Liver (tissue), 9 donors: Measurements from ENCODE around the gene ATF4. TPM values are rescaled to one million over a fixed set of nuclear protein-coding genes. Genes with fewer than 3 reads are reported as not detected.
A peak's percentile ranks its signal among the peaks of the same experiment; 100 is the strongest.

Source experiments
- DNase-seq: peaks from one replicate; pipeline ENCODE4 v3.0.0-alpha.2; 2017; ENCODE audit warnings: low spot score
- H3K27ac ChIP-seq, 2 donors: one replicate each; pipeline ENCODE4 v1.7.0; 2013; ENCODE audit warnings: inconsistent platforms in 2 of 2, low read length in 2 of 2, control low read depth in 1 of 2, low read depth in 1 of 2, mild to moderate bottlenecking in 1 of 2
- H3K27me3 ChIP-seq, 4 donors: one replicate each; pipeline versions ENCODE4 v1.6.1 to v1.7.0; 2013; ENCODE audit warnings: low read length in 3 of 4, inconsistent platforms in 1 of 4, mild to moderate bottlenecking in 1 of 4, moderate library complexity in 1 of 4; ENCODE audit not compliant: control insufficient read depth in 4 of 4, insufficient read depth in 4 of 4
- H3K36me3 ChIP-seq, 4 donors: one replicate each; pipeline versions ENCODE4 v1.6.1 to v1.7.0; 2013; ENCODE audit warnings: low read length in 3 of 4, mild to moderate bottlenecking in 3 of 4, low read depth in 1 of 4, moderate library complexity in 1 of 4; ENCODE audit not compliant: control insufficient read depth in 4 of 4, insufficient read depth in 3 of 4
- H3K4me1 ChIP-seq, 4 donors: one replicate each; pipeline versions ENCODE4 v1.6.1 to v1.7.0; 2013; ENCODE audit warnings: low read length in 3 of 4, mild to moderate bottlenecking in 3 of 4, moderate library complexity in 1 of 4; ENCODE audit not compliant: control insufficient read depth in 4 of 4, insufficient read depth in 4 of 4
- H3K4me3 ChIP-seq, 3 donors: one replicate each; pipeline versions ENCODE4 v1.6.1 to v1.7.0; 2013; ENCODE audit warnings: low read length in 3 of 3, control low read depth in 1 of 3, low read depth in 1 of 3, mild to moderate bottlenecking in 1 of 3
- H3K9ac ChIP-seq, 2 donors: one replicate each; pipeline ENCODE4 v1.7.0; 2013; ENCODE audit warnings: low read length in 2 of 2, mild to moderate bottlenecking in 2 of 2, moderate library complexity in 2 of 2, control low read depth in 1 of 2, low read depth in 1 of 2
- H3K9me3 ChIP-seq, 4 donors: one replicate each; pipeline versions ENCODE4 v1.6.1 to v1.7.0; 2013; ENCODE audit warnings: low read length in 3 of 4; ENCODE audit not compliant: control insufficient read depth in 4 of 4
- ATF3 ChIP-seq: IDR thresholded peaks from 2 replicates; pipeline ENCODE4 v1.6.1; 2016; ENCODE audit warnings: antibody characterized with exemption
- EGR1 ChIP-seq, 2 donors: IDR thresholded peaks; 2 replicates each; pipeline ENCODE4 v1.6.1; 2016 to 2018; ENCODE audit warnings: antibody characterized with exemption in 2 of 2, low read depth in 2 of 2
- FOXA1 ChIP-seq: IDR thresholded peaks from 2 replicates; pipeline ENCODE4 v1.6.1; 2016; ENCODE audit warnings: antibody characterized with exemption
- FOXA2 ChIP-seq: IDR thresholded peaks from 2 replicates; pipeline ENCODE4 v1.6.1; 2016; ENCODE audit warnings: antibody characterized with exemption
- GABPA ChIP-seq, 2 donors: IDR thresholded peaks in 1 of 2; conservative IDR thresholded peaks in 1 of 2; 2 replicates each; pipeline ENCODE4 v1.6.1; 2016; ENCODE audit warnings: antibody characterized with exemption in 2 of 2, mild to moderate bottlenecking in 1 of 2, moderate library complexity in 1 of 2
- HNF4A ChIP-seq, 2 donors: conservative IDR thresholded peaks; 2 replicates each; pipeline ENCODE4 v1.6.1; 2016; ENCODE audit warnings: antibody characterized with exemption in 2 of 2, mild to moderate bottlenecking in 2 of 2
- HNF4G ChIP-seq: IDR thresholded peaks from 2 replicates; pipeline ENCODE4 v1.6.1; 2016; ENCODE audit warnings: antibody characterized with exemption
- JUND ChIP-seq, 2 donors: IDR thresholded peaks; 2 replicates each; pipeline ENCODE4 v1.6.1; 2016; ENCODE audit warnings: antibody characterized with exemption in 2 of 2
- MAX ChIP-seq: IDR thresholded peaks from 2 replicates; pipeline ENCODE4 v1.6.1; 2016; ENCODE audit warnings: antibody characterized with exemption
- RAD21 ChIP-seq, 2 donors: IDR thresholded peaks; 2 replicates each; pipeline ENCODE4 v1.6.1; 2016; ENCODE audit warnings: antibody characterized with exemption in 2 of 2, mild to moderate bottlenecking in 2 of 2
- REST ChIP-seq: IDR thresholded peaks from 2 replicates; pipeline ENCODE4 v1.6.1; 2016; ENCODE audit warnings: antibody characterized with exemption, mild to moderate bottlenecking
- RXRA ChIP-seq, 2 donors: IDR thresholded peaks; 2 replicates each; pipeline ENCODE4 v1.6.1; 2017 to 2018; ENCODE audit warnings: antibody characterized with exemption in 2 of 2, mild to moderate bottlenecking in 1 of 2
- SP1 ChIP-seq: IDR thresholded peaks from 2 replicates; pipeline ENCODE4 v1.6.1; 2018; ENCODE audit warnings: antibody characterized with exemption, mild to moderate bottlenecking
- TAF1 ChIP-seq: conservative IDR thresholded peaks from 2 replicates; pipeline ENCODE4 v1.6.1; 2016; ENCODE audit warnings: antibody characterized with exemption, mild to moderate bottlenecking
- YY1 ChIP-seq: IDR thresholded peaks from 2 replicates; pipeline ENCODE4 v1.6.1; 2016; ENCODE audit warnings: antibody characterized with exemption, mild to moderate bottlenecking
- WGBS: extraction: QIAGEN DNeasy Blood & Tissue Kit; methylation state at CpG from one replicate; pipeline ENCODE4 v1.1.7; 2013; 5-methylcytosine and 5-hydroxymethylcytosine counted together
- polyA plus RNA-seq, 2 donors: library from polyadenylated mRNA; stranded (reverse) in 1 of 2; unstranded in 1 of 2; fragments of 200-250 nt in 1 of 2; fragments of >200 nt in 1 of 2; fragmentation: Nextera tagmentation in 1 of 2; extraction: Ambion mirVana in 1 of 2; gene quantifications; one replicate each; pipeline versions ENCODE4 v1.2.1 to v1.2.3, GENCODE V29; 2013 to 2015
- total RNA-seq, 2 donors: library from RNA; depleted of rRNA; stranded (reverse); fragments of >200 nt; gene quantifications; one replicate each; pipeline ENCODE4 v1.2.3, GENCODE V29; 2014
- TF ChIP-seq, protein P1 (sequence below): fragments of 150-350 bp; IDR thresholded peaks from 2 replicates; pipeline ENCODE4 v1.5.1; 2017; ENCODE audit warnings: improper control_type of control experiment, low read depth, low read length; ENCODE audit not compliant: missing input control
- TF ChIP-seq, protein P2 (sequence below): IDR thresholded peaks from 2 replicates; pipeline ENCODE4 v1.6.1; 2016; ENCODE audit warnings: antibody characterized with exemption
- donor health status: healthy.
- donor health status: healthy.
- donor health status: healthy.
- donor health status: healthy.
- donor health status: healthy.

Gene ATF4
- total and polyA plus RNA-seq, 4 donors = 112 to 211 (median 169) TPM

DNA sequence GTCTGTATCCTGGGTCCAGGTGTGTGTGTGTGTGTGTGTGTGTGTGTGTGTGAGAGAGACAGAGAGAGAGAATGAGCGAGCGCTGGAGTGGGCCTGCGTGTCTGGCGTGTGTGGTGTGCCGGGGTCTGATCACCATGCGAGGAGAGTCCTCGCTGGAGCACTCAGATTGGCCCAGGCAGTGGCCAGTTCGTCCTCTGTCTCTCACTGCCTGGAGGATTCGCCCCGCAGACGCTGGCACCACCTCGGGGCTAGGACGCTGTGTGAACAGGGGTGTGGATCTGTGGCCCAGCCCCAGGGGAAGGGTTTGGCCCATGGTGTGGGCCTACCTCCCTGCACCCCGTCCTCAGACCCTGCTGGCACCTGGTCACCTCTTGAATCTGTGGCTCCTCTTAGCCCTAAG, 38.6 kb downstream of the ATF4 start:
- TF ChIP-seq ATF3 (no peak), FOXA1 (no peak), HNF4G (no peak), HNF4A (conservative IDR thresholded peaks at IDR 0.05) (no peak), REST (no peak), TAF1 (no peak), SP1 (no peak), YY1 (no peak), EGR1 (IDR thresholded peaks at IDR 0.05; ENCODE audit: low read depth in 2 of 2) (no peak), GABPA (IDR thresholded peaks at IDR 0.05 in 1 of 2, conservative IDR thresholded peaks at IDR 0.05 in 1 of 2) (no peak), FOXA2 (no peak), RXRA (IDR thresholded peaks at IDR 0.05) (no peak), JUND (IDR thresholded peaks at IDR 0.05) (no peak)
- TF ChIP-seq, protein P1, sequence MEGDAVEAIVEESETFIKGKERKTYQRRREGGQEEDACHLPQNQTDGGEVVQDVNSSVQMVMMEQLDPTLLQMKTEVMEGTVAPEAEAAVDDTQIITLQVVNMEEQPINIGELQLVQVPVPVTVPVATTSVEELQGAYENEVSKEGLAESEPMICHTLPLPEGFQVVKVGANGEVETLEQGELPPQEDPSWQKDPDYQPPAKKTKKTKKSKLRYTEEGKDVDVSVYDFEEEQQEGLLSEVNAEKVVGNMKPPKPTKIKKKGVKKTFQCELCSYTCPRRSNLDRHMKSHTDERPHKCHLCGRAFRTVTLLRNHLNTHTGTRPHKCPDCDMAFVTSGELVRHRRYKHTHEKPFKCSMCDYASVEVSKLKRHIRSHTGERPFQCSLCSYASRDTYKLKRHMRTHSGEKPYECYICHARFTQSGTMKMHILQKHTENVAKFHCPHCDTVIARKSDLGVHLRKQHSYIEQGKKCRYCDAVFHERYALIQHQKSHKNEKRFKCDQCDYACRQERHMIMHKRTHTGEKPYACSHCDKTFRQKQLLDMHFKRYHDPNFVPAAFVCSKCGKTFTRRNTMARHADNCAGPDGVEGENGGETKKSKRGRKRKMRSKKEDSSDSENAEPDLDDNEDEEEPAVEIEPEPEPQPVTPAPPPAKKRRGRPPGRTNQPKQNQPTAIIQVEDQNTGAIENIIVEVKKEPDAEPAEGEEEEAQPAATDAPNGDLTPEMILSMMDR = no peak
- TF ChIP-seq, protein P2, sequence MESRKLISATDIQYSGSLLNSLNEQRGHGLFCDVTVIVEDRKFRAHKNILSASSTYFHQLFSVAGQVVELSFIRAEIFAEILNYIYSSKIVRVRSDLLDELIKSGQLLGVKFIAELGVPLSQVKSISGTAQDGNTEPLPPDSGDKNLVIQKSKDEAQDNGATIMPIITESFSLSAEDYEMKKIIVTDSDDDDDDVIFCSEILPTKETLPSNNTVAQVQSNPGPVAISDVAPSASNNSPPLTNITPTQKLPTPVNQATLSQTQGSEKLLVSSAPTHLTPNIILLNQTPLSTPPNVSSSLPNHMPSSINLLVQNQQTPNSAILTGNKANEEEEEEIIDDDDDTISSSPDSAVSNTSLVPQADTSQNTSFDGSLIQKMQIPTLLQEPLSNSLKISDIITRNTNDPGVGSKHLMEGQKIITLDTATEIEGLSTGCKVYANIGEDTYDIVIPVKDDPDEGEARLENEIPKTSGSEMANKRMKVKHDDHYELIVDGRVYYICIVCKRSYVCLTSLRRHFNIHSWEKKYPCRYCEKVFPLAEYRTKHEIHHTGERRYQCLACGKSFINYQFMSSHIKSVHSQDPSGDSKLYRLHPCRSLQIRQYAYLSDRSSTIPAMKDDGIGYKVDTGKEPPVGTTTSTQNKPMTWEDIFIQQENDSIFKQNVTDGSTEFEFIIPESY = no peak
- H3K4me3 ChIP-seq = no peak overlapping the region
- peaks cover 0 to 15% (median 5%) of the 10 kb centered on the region in 4 donors for H3K27me3 ChIP-seq
- DNase-seq = no peak
- no peaks in the 10 kb centered on the region for H3K9me3 ChIP-seq
- no peaks in the 10 kb centered on the region for H3K36me3 ChIP-seq
- WGBS = 83% methylated on average over 14 of the region's 14 CpGs
- H3K9ac ChIP-seq = no peak overlapping the region
- H3K4me1 ChIP-seq = peaks cover 0 to 6% (median 4%) of the 10 kb centered on the region in 4 donors
- H3K27ac ChIP-seq = no peak overlapping the region

DNA sequence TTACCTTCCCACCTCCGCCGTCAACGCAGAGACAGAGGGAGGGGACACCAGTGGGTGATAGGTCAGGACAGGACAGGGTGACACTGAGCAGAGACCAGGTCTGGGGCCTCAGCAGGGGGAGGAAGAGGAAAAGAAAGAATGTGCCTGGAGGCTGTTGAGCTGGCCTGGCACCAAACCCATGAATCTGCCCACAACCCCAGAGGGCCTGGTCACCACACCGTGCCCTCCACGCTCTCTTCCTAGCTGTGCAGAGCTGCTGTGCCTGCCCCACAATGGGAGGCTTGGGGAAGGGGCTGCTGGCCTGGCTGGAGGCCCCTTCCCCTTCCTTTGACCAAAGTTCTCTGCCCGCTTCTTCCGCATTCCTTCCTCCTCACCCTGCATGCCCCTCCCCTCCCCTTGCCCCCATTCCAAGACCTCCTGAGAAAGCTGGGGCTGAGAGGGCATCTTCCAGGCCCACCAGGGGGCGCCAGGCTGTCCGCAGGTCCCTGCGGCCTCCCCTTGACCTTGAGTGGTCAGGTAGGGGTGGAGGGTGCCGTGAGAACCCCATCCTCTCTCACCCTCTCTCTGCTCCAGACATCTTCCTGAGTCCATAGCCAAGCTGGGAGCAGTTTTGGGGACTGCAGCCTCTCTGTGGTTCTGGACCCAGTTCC, 39.2 kb downstream of the ATF4 start:
- peak; percentile 42 for DNase-seq
- peaks cover 0 to 15% (median 5%) of the 10 kb centered on the region in 4 donors for H3K27me3 ChIP-seq

More for the DNA sequence above, 39.2 kb downstream of the ATF4 start:
- Histone ChIP-seq H3K27ac (no peak overlapping the region), H3K4me3 (no peak overlapping the region), H3K36me3 (no peaks in the 10 kb centered on the region), H3K9me3 (no peaks in the 10 kb centered on the region), H3K9ac (no peak overlapping the region), H3K4me1 (peaks cover 0 to 6% (median 4%) of the 10 kb centered on the region in 4 donors)
- TF ChIP-seq FOXA1 (no peak), TAF1 (no peak), ATF3 (no peak), REST (no peak), MAX (no peak), HNF4A (conservative IDR thresholded peaks at IDR 0.05) (no peak), RAD21 (IDR thresholded peaks at IDR 0.05) (no peak), EGR1 (IDR thresholded peaks at IDR 0.05; ENCODE audit: low read depth in 2 of 2) (no peak)
- WGBS = 43% methylated on average over 11 of the region's 11 CpGs
